Transverse colon (tissue), 4 donors: ENCODE data around the gene LATS2.

Experiments used
- CTCF ChIP-seq, 5 experiments: fragments of 200-600 bp in 3 of 5; fragments of 450-650 bp in 2 of 5; sonication (generic) in 3 of 5; IDR thresholded peaks; 1 replicate in 2 of 5; 2 replicates in 3 of 5; pipeline ENCODE4 v1.5.1; 2016 to 2017; ENCODE audit warnings: antibody characterized with exemption in 5 of 5, inconsistent platforms in 3 of 5, mild to moderate bottlenecking in 2 of 5, moderate library complexity in 1 of 5
- EP300 ChIP-seq: sonication (generic); formaldehyde crosslinking; IDR thresholded peaks from one replicate; pipeline ENCODE4 v1.6.1; 2017; ENCODE audit warnings: antibody characterized with exemption, low read depth
- POLR2A ChIP-seq: fragments of 450-650 bp; IDR thresholded peaks from one replicate; pipeline ENCODE4 v1.6.1; 2016; ENCODE audit warnings: antibody characterized with exemption, mild to moderate bottlenecking, moderate library complexity
- POLR2AphosphoS5 ChIP-seq, 3 donors: sonication (generic); formaldehyde crosslinking; IDR thresholded peaks; one replicate each; pipeline ENCODE4 v1.6.1; 2016; ENCODE audit warnings: antibody characterized with exemption in 3 of 3

- TF ChIP-seq CTCF (IDR thresholded peaks at IDR 0.05): no peak
- no peak for TF ChIP-seq POLR2A
- TF ChIP-seq EP300: no peak
- TF ChIP-seq POLR2AphosphoS5 (IDR thresholded peaks at IDR 0.05): no peak
These were observed 70.4 kb downstream of the LATS2 start for GRCh38 chr13:20990910-20991525.
